GM12892 (cell line): ENCODE data around the gene FAAP100.

Experiments
- POLR2A ChIP-seq: IDR thresholded peaks from 2 replicates; pipeline ENCODE4 v1.6.1; 2011; ENCODE audit warnings: low read depth, low read length, control low read depth
- POLR2AphosphoS5 ChIP-seq: IDR thresholded peaks from 2 replicates; pipeline ENCODE4 v1.6.1; 2011; ENCODE audit warnings: low read depth, low read length, control low read depth
- TAF1 ChIP-seq: IDR thresholded peaks from 2 replicates; pipeline ENCODE4 v1.6.1; 2011; ENCODE audit warnings: low read depth, mild to moderate bottlenecking, control low read depth, low read length, borderline replicate concordance

GRCh38 chr17:81542431-81543338 lies 9.5 kb downstream of the FAAP100 start:
- TF ChIP-seq POLR2AphosphoS5 (no peak), POLR2A (no peak), TAF1 (no peak)
